Breast epithelium (tissue), 3 donors: ENCODE data around the gene PALS1.

Source experiments
- CTCF ChIP-seq, 3 donors: fragments of 450-650 bp; IDR thresholded peaks; one replicate each; pipeline ENCODE4 v1.5.1; 2016 to 2017; ENCODE audit warnings: antibody characterized with exemption in 3 of 3, mild to moderate bottlenecking in 3 of 3, moderate library complexity in 3 of 3
- POLR2A ChIP-seq: fragments of 450-650 bp; IDR thresholded peaks from one replicate; pipeline ENCODE4 v1.6.1; 2016; ENCODE audit warnings: antibody characterized with exemption, mild to moderate bottlenecking, moderate library complexity
- POLR2AphosphoS5 ChIP-seq, 3 donors: sonication (generic); formaldehyde crosslinking; IDR thresholded peaks; one replicate each; pipeline ENCODE4 v1.6.1; 2017; ENCODE audit warnings: antibody characterized with exemption in 3 of 3

- TF ChIP-seq POLR2AphosphoS5 (IDR thresholded peaks at IDR 0.05), result no peak
- no peak for TF ChIP-seq CTCF (IDR thresholded peaks at IDR 0.05)
- no peak for TF ChIP-seq POLR2A
These were observed 16.7 kb downstream of the PALS1 start for GRCh38 chr14:67257906-67258305.
